ENCODE data around the gene OVCA2.

Gene OVCA2

GRCh38 chr17:2067048-2067561 lies 25.3 kb downstream of the OVCA2 start:
- no peak for DNase-seq

GRCh38 chr17:2067608-2068024 lies 25.8 kb downstream of the OVCA2 start:
- peak; percentile 68 for DNase-seq

GRCh38 chr17:2068031-2068518 lies 26.3 kb downstream of the OVCA2 start:
- peak; percentile 92 for DNase-seq

GRCh38 chr17:2068519-2069051 lies 26.8 kb downstream of the OVCA2 start:
- DNase-seq, result peak; percentile 71

GRCh38 chr17:2070241-2071023 lies 28.6 kb downstream of the OVCA2 start:
- no peak for DNase-seq

- DNase-seq, result no peak
These were observed 29.2 kb downstream of the OVCA2 start for GRCh38 chr17:2071024-2071385.

- peak; percentile 55 for DNase-seq
These were observed 29.8 kb downstream of the OVCA2 start for GRCh38 chr17:2071455-2072281.

GRCh38 chr17:2074919-2075318 lies 33.1 kb downstream of the OVCA2 start:
- no peak for DNase-seq

GRCh38 chr17:2075336-2076086 lies 33.7 kb downstream of the OVCA2 start:
- no peak for DNase-seq

GRCh38 chr17:2076087-2076984 lies 34.5 kb downstream of the OVCA2 start:
- peak; percentile 53 for DNase-seq

- DNase-seq, result no peak
These were observed 35.2 kb downstream of the OVCA2 start for GRCh38 chr17:2077040-2077439.

GRCh38 chr17:2081564-2081963 lies 39.7 kb downstream of the OVCA2 start:
- peak; percentile 59 for DNase-seq

- DNase-seq, result no peak
These were observed 40.4 kb downstream of the OVCA2 start for GRCh38 chr17:2082003-2082781.

GRCh38 chr17:2083613-2084035 lies 41.8 kb downstream of the OVCA2 start:
- no peak for DNase-seq

- DNase-seq, result no peak
These were observed 42.4 kb downstream of the OVCA2 start for GRCh38 chr17:2084036-2084765.

- DNase-seq, result peak; percentile 92
These were observed 43.2 kb downstream of the OVCA2 start for GRCh38 chr17:2084766-2085647.

- DNase-seq, result peak; percentile 70
These were observed 43.8 kb downstream of the OVCA2 start for GRCh38 chr17:2085648-2085949.

- DNase-seq, result no peak
These were observed 44.5 kb downstream of the OVCA2 start for GRCh38 chr17:2086306-2086705.

GRCh38 chr17:2087597-2088211 lies 45.9 kb downstream of the OVCA2 start:
- DNase-seq, result peak; percentile 58
